Stimulated activated naive B cell treated with anti-CD40 and anti-IgM and Interleukin-4, amounts not matched to agents 10 μg/mL and 1 μg/mL and 100 μg/mL, for 72 hours (primary cell): ENCODE data around the gene RREB1.

Experiments
- ATAC-seq, 2 donors: fragments of 150-1000 bp; cut with Tn5 transposase; replicated peaks; 2 replicates each; pipeline ENCODE4 v1.10.0; 2021; ENCODE audit warnings: moderate library complexity in 1 of 2
- DNase-seq: peaks from one replicate; pipeline ENCODE4 v3.0.0; 2021
- H3K27ac Mint-ChIP-seq: one replicate; pipeline ENCODE4 v1.8.0; 2022; ENCODE audit warnings: mild to moderate bottlenecking, mixed read lengths
- H3K27me3 Mint-ChIP-seq, 2 donors: one replicate each; pipeline ENCODE4 v1.8.0; 2022; ENCODE audit warnings: mixed read lengths in 2 of 2
- H3K36me3 Mint-ChIP-seq, 2 donors: one replicate each; pipeline ENCODE4 v1.8.0; 2022; ENCODE audit warnings: mixed read lengths in 2 of 2, mild to moderate bottlenecking in 1 of 2
- H3K4me1 Mint-ChIP-seq, 2 donors: one replicate each; pipeline ENCODE4 v1.8.0; 2022; ENCODE audit warnings: mixed read lengths in 2 of 2, mild to moderate bottlenecking in 1 of 2
- H3K4me3 Mint-ChIP-seq, 2 donors: one replicate each; pipeline ENCODE4 v1.8.0; 2022; ENCODE audit warnings: mild to moderate bottlenecking in 2 of 2, mixed read lengths in 2 of 2, moderate library complexity in 1 of 2
- H3K9me3 Mint-ChIP-seq, 2 donors: one replicate each; pipeline ENCODE4 v1.8.0; 2022; ENCODE audit warnings: mixed read lengths in 2 of 2, mild to moderate bottlenecking in 1 of 2

The RREB1 gene

DNA sequence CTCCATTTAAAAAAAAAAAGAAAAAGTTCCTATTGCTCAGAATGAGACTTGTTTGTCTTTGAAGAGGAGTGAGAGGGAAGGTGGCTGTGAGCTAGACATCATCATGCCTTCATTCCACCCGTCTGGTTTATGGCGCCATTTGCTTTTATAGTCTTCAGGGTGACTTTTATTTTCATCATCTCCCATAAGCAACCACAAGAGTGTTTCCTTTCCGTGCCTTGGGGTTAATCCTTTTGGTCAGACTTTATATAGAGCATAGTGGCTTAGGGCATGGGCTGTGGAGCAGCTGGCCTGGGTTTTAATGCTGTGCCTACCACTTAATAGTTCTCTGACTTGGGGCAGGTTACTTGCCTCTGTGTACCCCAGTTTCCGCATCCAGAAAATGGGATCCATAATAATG, 77.8 kb downstream of the RREB1 start:
- DNase-seq (no peak), ATAC-seq (no peak)
- H3K27me3 Mint-ChIP-seq = no peaks in the 10 kb centered on the region
- H3K9me3 Mint-ChIP-seq = no peaks in the 10 kb centered on the region
- H3K27ac Mint-ChIP-seq = no peak overlapping the region
- no peak overlapping the region for H3K4me3 Mint-ChIP-seq
- H3K4me1 Mint-ChIP-seq = peaks cover 11 to 32% of the 10 kb centered on the region in 2 donors
- peaks cover 57 to 79% of the 10 kb centered on the region in 2 donors for H3K36me3 Mint-ChIP-seq

DNA sequence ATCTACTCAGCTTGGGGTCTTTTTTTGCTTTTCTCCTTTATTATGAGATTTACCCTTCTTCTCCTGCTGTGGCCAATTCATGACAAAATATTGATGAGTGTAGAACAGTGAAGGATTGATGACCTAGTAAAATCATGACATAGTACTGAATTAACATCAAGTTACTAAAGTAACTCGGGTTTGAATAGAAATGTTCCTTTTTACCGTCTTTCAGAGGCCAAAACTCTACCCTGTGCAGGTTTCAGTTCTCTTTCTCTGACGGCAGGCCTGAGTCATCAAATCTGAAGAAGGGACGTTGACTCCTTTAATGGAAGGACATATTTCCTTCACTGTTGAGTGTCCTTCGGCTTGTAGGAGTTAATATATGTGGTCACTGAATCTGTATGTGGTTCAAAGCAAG, 80.7 kb downstream of the RREB1 start:
- H3K27ac Mint-ChIP-seq = peak overlapping the region; percentile 89
- ATAC-seq (peak; percentile 98 to 99), DNase-seq (peak; percentile 48)
- H3K27me3 Mint-ChIP-seq = no peaks in the 10 kb centered on the region
- peaks cover 11 to 38% of the 10 kb centered on the region in 2 donors for H3K4me1 Mint-ChIP-seq
- peaks cover 49 to 80% of the 10 kb centered on the region in 2 donors for H3K36me3 Mint-ChIP-seq
- peak overlapping the region; percentile 30 to 47 for H3K4me3 Mint-ChIP-seq
- no peaks in the 10 kb centered on the region for H3K9me3 Mint-ChIP-seq

DNA sequence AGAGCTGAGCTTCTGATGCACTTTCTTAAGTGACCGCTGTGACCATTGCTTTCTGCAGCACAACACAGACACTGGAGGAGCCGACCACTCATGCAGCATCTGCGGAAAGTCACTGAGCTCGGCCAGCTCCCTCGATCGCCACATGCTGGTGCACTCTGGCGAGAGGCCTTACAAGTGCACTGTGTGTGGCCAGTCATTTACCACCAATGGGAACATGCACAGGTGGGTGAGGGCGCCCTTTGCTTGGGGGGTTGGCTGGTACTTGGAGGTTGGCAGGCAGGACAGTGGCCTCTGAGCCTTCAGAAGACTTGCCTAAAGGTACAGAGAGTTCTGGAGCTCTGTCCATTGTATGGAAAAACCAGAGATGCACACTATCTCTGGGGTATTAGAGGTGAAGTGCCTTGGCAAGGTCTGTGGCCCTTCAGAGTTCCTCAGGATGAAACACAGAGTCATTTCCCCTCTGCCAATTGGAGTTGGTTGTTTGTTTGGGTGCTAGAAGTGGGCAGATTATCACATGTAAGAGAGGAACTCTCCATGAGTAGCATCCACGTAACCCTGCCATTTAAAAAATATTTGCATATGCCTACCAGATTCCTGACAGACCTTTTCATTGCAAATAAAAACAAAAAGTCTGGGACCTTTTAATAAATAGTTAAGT, 81.5 kb downstream of the RREB1 start:
- Mint-ChIP-seq H3K4me1 (peaks cover 11 to 38% of the 10 kb centered on the region in 2 donors), H3K4me3 (no peak overlapping the region), H3K36me3 (peaks cover 44 to 75% of the 10 kb centered on the region in 2 donors), H3K27me3 (no peaks in the 10 kb centered on the region), H3K27ac (peak overlapping the region; percentile 89), H3K9me3 (no peaks in the 10 kb centered on the region)
- DNase-seq (no peak), ATAC-seq (no peak)

DNA sequence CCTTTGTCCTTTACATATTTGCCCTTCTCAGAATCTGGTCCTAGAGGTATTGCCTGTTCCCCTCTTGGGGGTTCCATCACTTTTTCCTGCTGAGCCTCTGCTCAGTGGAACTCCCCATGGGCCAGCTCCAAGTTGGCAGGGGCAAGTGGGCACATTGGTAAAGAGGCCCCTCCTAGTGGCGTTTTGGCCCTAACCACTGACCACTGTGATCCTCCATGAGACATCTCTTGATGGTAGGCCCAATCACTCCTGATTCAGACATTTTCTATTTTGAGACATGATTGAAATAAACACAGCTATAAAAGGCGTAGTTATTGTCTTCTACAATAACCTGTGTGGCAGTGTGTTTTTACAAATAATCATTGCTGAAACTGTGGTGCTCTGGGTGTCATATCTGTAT, 83.0 kb downstream of the RREB1 start:
- Mint-ChIP-seq H3K4me1 (peaks cover 13 to 36% of the 10 kb centered on the region in 2 donors), H3K36me3 (peaks cover 42 to 70% of the 10 kb centered on the region in 2 donors), H3K4me3 (no peak overlapping the region), H3K27me3 (no peaks in the 10 kb centered on the region), H3K9me3 (no peaks in the 10 kb centered on the region), H3K27ac (peak overlapping the region; percentile 1)
- DNase-seq = no peak
- no peak for ATAC-seq

DNA sequence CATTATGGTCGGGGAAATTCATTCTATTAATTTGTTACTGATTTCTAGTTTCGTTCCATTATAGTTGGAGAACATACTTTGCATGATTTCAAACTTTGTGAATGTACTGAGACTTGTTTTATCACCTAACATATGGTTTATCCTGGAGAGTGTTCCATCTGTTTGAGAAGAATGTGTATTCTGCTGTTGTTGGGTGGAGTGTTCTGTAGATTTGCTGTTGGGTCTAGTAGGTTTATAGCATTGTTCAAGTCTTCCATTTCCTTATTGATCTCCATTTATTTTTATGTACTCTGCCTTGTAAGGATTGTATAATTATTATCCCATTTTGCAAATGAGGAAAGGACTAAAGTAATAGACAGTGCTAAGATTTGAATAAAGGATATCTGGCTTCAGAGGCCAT, 85.4 kb downstream of the RREB1 start:
- Mint-ChIP-seq H3K27ac (no peak overlapping the region), H3K9me3 (no peaks in the 10 kb centered on the region), H3K4me3 (no peak overlapping the region), H3K4me1 (peaks cover 11 to 33% of the 10 kb centered on the region in 2 donors), H3K27me3 (no peaks in the 10 kb centered on the region), H3K36me3 (peaks cover 41 to 61% of the 10 kb centered on the region in 2 donors)
- DNase-seq (no peak), ATAC-seq (no peak)

DNA sequence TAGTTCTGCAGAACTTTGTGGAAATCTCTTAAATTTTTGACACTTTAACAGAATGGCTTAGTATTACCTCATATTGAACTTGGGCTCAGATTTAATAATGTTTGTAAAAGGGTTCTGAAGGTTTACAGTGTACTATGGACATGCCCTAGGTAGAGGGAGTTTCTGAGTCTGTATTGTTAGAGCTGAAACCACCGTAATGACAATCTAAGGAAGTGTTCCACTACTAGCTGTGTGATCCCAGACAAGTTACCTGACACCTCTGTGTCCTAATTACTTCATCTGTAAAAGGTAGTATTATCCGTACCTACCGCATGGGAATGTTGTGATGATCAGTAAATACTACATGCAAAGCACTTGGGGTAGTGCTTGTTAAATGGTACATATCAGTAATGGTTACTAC, 86.9 kb downstream of the RREB1 start:
- no peak for ATAC-seq
- peaks cover 8 to 24% of the 10 kb centered on the region in 2 donors for H3K4me1 Mint-ChIP-seq
- H3K4me3 Mint-ChIP-seq = no peak overlapping the region
- no peaks in the 10 kb centered on the region for H3K9me3 Mint-ChIP-seq
- H3K27me3 Mint-ChIP-seq = no peaks in the 10 kb centered on the region
- H3K36me3 Mint-ChIP-seq = peaks cover 26 to 52% of the 10 kb centered on the region in 2 donors
- no peak for DNase-seq
- no peak overlapping the region for H3K27ac Mint-ChIP-seq

DNA sequence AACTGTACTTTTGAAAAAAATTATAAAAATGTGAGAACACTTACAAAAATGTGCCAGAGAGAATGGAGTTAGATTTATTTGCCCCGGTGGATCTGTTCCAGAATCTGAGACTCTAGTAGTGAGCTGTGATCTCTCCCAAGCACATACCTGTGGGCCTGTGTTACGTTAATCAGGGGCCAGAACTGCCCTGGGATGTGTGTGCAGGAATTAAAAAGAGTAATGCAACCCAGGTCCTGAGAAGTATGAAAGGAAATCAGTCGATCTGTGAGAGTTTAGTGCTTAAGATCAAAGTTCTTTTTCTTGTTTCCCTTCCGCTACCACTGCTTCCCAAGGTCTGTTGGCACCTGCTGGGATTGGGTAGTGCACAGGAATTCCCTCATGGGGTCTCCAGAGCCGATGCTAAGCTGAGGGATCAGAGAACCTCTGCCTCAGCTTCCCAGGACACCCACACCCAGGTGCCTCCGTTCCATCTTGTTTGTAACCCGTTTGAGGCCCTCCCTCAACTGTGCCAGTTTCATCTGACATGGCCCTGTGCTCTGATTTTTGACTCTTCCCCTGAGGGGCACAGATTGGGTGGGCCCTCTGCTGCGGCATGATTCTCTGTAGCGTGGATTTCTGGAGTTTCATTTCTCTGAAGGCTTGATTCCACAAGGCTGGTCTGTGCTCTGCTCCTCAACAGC, 87.7 kb downstream of the RREB1 start:
- peaks cover 8 to 24% of the 10 kb centered on the region in 2 donors for H3K4me1 Mint-ChIP-seq
- no peak for ATAC-seq
- DNase-seq = no peak

DNA sequence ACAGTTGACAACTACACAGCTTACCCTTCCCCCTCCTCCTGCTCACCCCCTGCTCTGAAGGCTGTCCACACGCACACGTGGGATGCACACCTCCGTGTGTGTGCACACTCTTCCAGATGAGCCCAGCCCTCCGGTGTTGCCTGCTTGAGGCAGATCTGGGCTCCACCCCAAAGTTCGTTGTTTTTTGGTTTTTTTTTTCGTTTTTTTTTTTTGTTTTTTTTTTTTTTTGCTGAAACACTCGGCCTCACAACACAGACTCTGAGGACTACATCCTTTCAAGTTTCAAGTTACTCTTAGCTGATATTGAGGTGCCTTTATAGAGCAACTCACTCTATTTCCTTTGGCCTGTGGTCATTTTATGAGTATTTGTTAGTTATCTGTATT, 88.2 kb downstream of the RREB1 start:
- ATAC-seq (no peak), DNase-seq (no peak)
- H3K4me3 Mint-ChIP-seq = no peak overlapping the region
- no peaks in the 10 kb centered on the region for H3K27me3 Mint-ChIP-seq
- H3K27ac Mint-ChIP-seq = peak overlapping the region; percentile 26
- H3K9me3 Mint-ChIP-seq = no peaks in the 10 kb centered on the region
- H3K36me3 Mint-ChIP-seq = peaks cover 19 to 45% of the 10 kb centered on the region in 2 donors
- H3K4me1 Mint-ChIP-seq = peaks cover 11 to 28% of the 10 kb centered on the region in 2 donors

More for the DNA sequence above, 87.7 kb downstream of the RREB1 start:
- no peak overlapping the region for H3K4me3 Mint-ChIP-seq
- no peaks in the 10 kb centered on the region for H3K27me3 Mint-ChIP-seq
- H3K27ac Mint-ChIP-seq = peak overlapping the region; percentile 27
- H3K9me3 Mint-ChIP-seq = no peaks in the 10 kb centered on the region
- H3K36me3 Mint-ChIP-seq = peaks cover 24 to 50% of the 10 kb centered on the region in 2 donors

DNA sequence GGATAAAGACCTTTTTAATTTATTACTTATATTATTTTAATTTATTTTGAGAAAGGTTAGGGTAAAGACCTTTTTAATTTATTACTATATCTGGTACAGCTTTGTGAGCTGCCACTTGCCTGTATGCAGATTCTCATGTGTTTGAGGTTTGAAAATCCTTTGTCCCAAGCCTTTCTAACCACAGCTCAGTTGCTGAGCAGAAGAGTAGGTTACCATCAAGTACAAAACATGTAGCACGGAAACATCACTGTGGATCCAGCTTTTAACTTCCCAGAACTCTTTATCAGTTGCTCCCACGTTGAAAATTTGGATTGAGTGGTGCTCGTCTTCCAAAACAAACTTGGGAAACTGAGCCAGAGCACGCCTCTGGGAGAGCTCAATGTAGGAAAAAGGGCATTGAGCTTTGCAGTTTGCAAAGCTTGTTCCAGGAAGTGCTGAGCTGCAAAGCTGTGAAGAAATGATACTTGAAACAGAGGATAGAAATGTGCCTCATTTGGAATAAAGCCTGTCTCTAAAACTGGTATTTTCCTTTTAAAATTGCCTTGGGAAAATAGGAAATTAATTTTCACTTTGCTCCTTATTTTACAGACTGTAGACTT, 89.0 kb downstream of the RREB1 start:
- Mint-ChIP-seq H3K36me3 (peaks cover 16 to 42% of the 10 kb centered on the region in 2 donors), H3K27ac (no peak overlapping the region), H3K4me1 (peaks cover 16 to 36% of the 10 kb centered on the region in 2 donors)

DNA sequence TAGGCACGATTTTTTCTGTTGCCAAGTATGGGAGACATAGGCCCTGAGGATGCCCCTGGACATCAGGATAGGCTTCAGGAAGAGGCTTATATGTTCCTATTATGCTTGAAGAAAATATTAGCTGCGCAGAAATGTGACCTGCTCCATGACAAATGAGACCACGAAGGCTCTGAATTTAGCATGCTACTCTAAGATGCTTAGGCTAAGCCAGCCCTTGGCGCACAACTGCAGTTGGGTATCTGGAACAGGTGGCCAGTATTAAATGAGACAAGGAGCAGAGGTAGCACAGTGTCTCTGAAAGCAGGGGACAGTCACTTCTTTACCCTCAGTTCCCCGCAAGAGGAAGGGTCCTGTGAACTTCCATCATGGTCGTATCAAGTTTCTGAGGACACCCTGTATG, 90.0 kb downstream of the RREB1 start:
- peaks cover 17 to 43% of the 10 kb centered on the region in 2 donors for H3K36me3 Mint-ChIP-seq
- no peaks in the 10 kb centered on the region for H3K27me3 Mint-ChIP-seq
- no peaks in the 10 kb centered on the region for H3K9me3 Mint-ChIP-seq
- no peak for DNase-seq
- ATAC-seq = no peak
- no peak overlapping the region for H3K27ac Mint-ChIP-seq
- peaks cover 25 to 44% of the 10 kb centered on the region in 2 donors for H3K4me1 Mint-ChIP-seq
- H3K4me3 Mint-ChIP-seq = no peak overlapping the region

More for the DNA sequence above, 89.0 kb downstream of the RREB1 start:
- H3K9me3 Mint-ChIP-seq = no peaks in the 10 kb centered on the region
- H3K4me3 Mint-ChIP-seq = no peak overlapping the region
- DNase-seq (no peak), ATAC-seq (no peak)
- no peaks in the 10 kb centered on the region for H3K27me3 Mint-ChIP-seq

DNA sequence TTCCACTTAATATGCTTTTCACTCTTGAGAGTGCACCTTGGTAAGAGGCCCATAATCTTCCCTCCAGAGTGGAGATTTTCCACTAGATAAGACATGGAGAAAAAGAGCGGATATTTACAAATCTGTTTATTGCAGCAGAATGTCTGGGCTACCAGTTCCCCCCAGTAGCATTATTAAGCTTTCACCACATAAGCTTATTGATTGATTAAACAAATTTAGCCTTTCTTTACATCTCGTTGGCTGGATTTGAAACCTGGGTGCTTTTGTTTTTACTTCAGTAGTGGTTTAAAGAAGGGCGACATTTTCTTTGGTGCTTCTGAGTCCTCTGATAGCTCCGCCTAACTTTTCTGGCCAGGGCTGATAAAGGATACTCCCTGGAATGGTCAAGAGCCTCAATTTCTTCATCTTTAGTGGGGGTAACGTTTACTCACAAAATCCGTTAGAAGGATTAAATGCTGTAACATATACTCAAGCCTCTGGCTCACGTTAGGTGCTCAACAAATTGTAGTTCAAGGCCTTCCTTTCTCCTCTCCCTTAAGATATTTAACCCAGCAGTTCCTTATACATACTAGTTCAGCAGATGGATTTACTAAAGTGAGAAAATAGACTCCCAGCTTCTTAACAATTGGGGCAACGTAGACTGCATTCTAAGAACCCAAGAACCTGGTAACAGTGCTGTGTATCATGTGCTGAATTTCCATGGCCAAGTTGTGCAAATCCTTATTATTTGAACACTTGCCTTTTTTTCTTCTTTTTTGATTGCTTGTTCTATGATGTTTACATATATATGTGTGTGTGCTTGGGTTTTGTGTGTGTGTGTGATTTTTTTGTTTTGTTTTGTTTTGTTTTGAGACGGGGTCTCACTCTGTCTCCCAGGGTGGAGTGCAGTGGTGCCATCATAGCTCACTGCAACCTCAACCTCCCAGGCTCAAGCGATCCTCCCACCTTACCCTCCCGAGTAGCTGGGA, 91.4 kb downstream of the RREB1 start:
- peaks cover 32 to 50% of the 10 kb centered on the region in 2 donors for H3K4me1 Mint-ChIP-seq
- H3K27ac Mint-ChIP-seq = peak overlapping the region; percentile 6
- H3K9me3 Mint-ChIP-seq = no peaks in the 10 kb centered on the region
- no peak overlapping the region for H3K4me3 Mint-ChIP-seq
- no peak for DNase-seq
- peaks cover 23 to 44% of the 10 kb centered on the region in 2 donors for H3K36me3 Mint-ChIP-seq
- no peaks in the 10 kb centered on the region for H3K27me3 Mint-ChIP-seq
- no peak for ATAC-seq

DNA sequence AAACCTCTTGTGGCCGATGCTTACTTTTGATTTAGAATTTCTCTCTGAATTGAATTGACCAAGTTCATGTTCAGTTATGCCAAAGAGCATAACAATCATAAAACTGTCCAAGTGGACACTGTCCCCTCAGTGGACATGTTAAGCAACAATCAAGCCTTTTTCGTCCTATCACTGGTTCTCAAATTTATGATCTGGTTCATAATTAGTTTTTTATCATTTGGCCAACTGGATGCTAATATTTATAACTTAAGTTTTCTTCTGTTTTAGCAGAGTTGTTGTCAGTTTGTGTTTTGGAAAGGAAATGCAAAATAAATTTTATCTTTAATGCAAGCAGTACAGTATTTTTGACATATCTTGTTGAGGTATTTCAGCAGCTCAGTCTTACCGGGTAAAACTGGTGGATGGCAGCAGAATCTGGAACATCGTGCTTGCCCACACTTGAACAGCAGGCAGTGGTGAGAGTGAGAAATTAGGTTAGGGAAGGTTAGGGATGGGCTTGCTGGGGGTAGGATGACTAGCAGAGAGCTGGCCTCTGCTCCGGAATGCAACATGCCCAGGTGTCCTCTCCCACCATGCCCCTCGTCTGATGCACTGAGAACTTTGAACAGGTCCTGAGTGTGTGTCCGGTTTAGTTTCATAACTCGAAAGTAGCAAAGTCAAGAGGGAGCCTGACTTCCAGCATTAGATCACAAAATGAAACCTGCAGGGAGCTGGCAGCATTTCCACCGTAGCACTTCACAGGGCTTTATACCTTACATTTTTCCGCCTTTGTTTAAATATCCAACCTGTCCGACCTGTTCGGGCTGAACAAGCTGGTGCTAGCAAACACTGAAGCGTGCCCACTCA, 93.1 kb downstream of the RREB1 start:
- Mint-ChIP-seq H3K4me1 (peaks cover 38 to 56% of the 10 kb centered on the region in 2 donors), H3K36me3 (peaks cover 28 to 50% of the 10 kb centered on the region in 2 donors), H3K27me3 (no peaks in the 10 kb centered on the region), H3K9me3 (no peaks in the 10 kb centered on the region), H3K27ac (no peak overlapping the region), H3K4me3 (peak overlapping the region in 1 of 2 donors; percentile 30)
- ATAC-seq (no peak), DNase-seq (no peak)

DNA sequence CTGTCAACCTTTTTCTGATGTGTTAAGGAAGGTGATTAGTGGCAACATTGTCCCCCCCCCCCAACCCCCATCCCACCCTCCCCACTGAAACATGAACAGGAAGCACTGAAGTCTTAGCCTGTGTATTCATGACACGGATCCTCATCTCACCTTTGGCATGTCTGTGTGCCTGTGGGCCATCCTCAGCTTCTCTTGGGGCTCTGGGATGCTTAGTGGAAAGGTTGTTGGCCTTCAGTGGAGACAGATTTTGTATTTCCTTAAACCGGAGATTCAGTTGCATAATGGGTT, 93.6 kb downstream of the RREB1 start:
- no peak for ATAC-seq
- Mint-ChIP-seq H3K27me3 (no peaks in the 10 kb centered on the region), H3K9me3 (no peaks in the 10 kb centered on the region), H3K36me3 (peaks cover 25 to 49% of the 10 kb centered on the region in 2 donors), H3K27ac (peak overlapping the region; percentile 94), H3K4me1 (peaks cover 37 to 53% of the 10 kb centered on the region in 2 donors), H3K4me3 (no peak overlapping the region)
- no peak for DNase-seq
